ENCODE measurements around the gene SERTAD2.

The SERTAD2 gene

GRCh38 chr2:64581777-64582539 is 71.8 kb downstream of the SERTAD2 start:
- no peak for DNase-seq (ENCODE audit: low read depth)
